GF-D8 (cell line): ENCODE results near the gene C5orf63.
A peak's percentile ranks its signal among the peaks of the same experiment; 100 is the strongest.
"Not testable (repeated sequence)": the region's sequence is repeated elsewhere in the genome, so short reads cannot be mapped to it uniquely, and the experiment has no call there.

ENCODE experiments used
- DNase-seq: peaks from one replicate; lab custom pipeline; 2025; lab: John Stamatoyannopoulos, UW

C5orf63 gene

GRCh38 chr5:127074466-127074865, 1.2 kb upstream of the C5orf63 start:
- no peak for DNase-seq

GRCh38 chr5:127070243-127070642, 3.1 kb downstream of the C5orf63 start:
- DNase-seq: no peak

- no peak for DNase-seq
These were observed 4.6 kb downstream of the C5orf63 start for GRCh38 chr5:127068493-127069214.

- DNase-seq: no peak
These were observed 6.6 kb downstream of the C5orf63 start for GRCh38 chr5:127066721-127067120.

GRCh38 chr5:127064253-127064840, 9.0 kb downstream of the C5orf63 start:
- no peak for DNase-seq

GRCh38 chr5:127063257-127063913, 9.9 kb downstream of the C5orf63 start:
- DNase-seq: no peak

GRCh38 chr5:127061956-127062355, 11.3 kb downstream of the C5orf63 start:
- DNase-seq: no peak

GRCh38 chr5:127061537-127061936, 11.8 kb downstream of the C5orf63 start:
- no peak for DNase-seq

GRCh38 chr5:127060470-127060985, 12.8 kb downstream of the C5orf63 start:
- no peak for DNase-seq

- peak; percentile 13 for DNase-seq
These were observed 16.4 kb downstream of the C5orf63 start for GRCh38 chr5:127056896-127057295.

GRCh38 chr5:127055880-127056653, 17.2 kb downstream of the C5orf63 start:
- DNase-seq: peak; percentile 33

- not testable (repeated sequence) for DNase-seq
These were observed 19.8 kb downstream of the C5orf63 start for GRCh38 chr5:127053551-127053950.

GRCh38 chr5:127053049-127053448, 20.3 kb downstream of the C5orf63 start:
- no peak for DNase-seq

GRCh38 chr5:127051591-127051990, 21.7 kb downstream of the C5orf63 start:
- DNase-seq: no peak

GRCh38 chr5:127046343-127047072, 26.8 kb downstream of the C5orf63 start:
- no peak for DNase-seq

- DNase-seq: no peak
These were observed 30.7 kb downstream of the C5orf63 start for GRCh38 chr5:127042593-127042992.

- DNase-seq: no peak
These were observed 31.7 kb downstream of the C5orf63 start for GRCh38 chr5:127041571-127041970.

- DNase-seq: no peak
These were observed 32.3 kb downstream of the C5orf63 start for GRCh38 chr5:127040796-127041520.

- DNase-seq: no peak
These were observed 34.8 kb downstream of the C5orf63 start for GRCh38 chr5:127038550-127038949.

- no peak for DNase-seq
These were observed 41.5 kb downstream of the C5orf63 start for GRCh38 chr5:127031863-127032232.
